WTC11 (cell line): ENCODE data around the gene ALDH1A2. TPM values are rescaled to one million over a fixed set of nuclear protein-coding genes. Genes with fewer than 3 reads are reported as not detected.

Source experiments
- ATAC-seq: fragments of 200-7000 bp; cut with Tn5 transposase; 2 replicates; pipeline ENCODE4 v1.10.0; 2021; ENCODE audit warnings: mild to moderate bottlenecking, moderate library complexity
- CTCF ChIA-PET: fragments of 300-600 bp; sonication (Branson Sonifier 250); formaldehyde crosslinking; loops from one replicate; lab custom pipeline; 2021; ENCODE audit warnings: antibody characterized with exemption; lab: Charles Lee
- POLR2A ChIA-PET: fragments of 350-600 bp; sonication (Branson Sonifier 250); formaldehyde crosslinking; loops from one replicate; lab custom pipeline; 2021; ENCODE audit warnings: antibody characterized with exemption; lab: Charles Lee
- DNase-seq: peaks from one replicate; pipeline ENCODE4 v3.0.0; 2021; ENCODE audit warnings: low spot score
- H3K27ac Mint-ChIP-seq: 2 replicates; pipeline ENCODE4 v1.8.0; 2021; ENCODE audit warnings: mixed read lengths
- H3K27me3 Mint-ChIP-seq: 2 replicates; pipeline ENCODE4 v1.8.0; 2021; ENCODE audit warnings: low read depth, mild to moderate bottlenecking, moderate library complexity, mixed read lengths
- H3K36me3 Mint-ChIP-seq: 2 replicates; pipeline ENCODE4 v1.8.0; 2021; ENCODE audit warnings: mixed read lengths
- H3K4me1 Mint-ChIP-seq: 2 replicates; pipeline ENCODE4 v1.8.0; 2022; ENCODE audit warnings: mixed read lengths
- H3K4me3 Mint-ChIP-seq: 2 replicates; pipeline ENCODE4 v1.8.0; 2021; ENCODE audit warnings: mild to moderate bottlenecking, moderate library complexity, mixed read lengths
- H3K9me3 Mint-ChIP-seq: 2 replicates; pipeline ENCODE4 v1.8.0; 2021; ENCODE audit warnings: mixed read lengths
- CBFB ChIP-seq: sonication (generic); formaldehyde crosslinking; IDR thresholded peaks from 2 replicates; pipeline ENCODE4 v1.8.1; 2022; ENCODE audit warnings: mild to moderate bottlenecking, low read depth, missing genetic modification reagents
- EMX1 ChIP-seq: fragments of 250-450 bp; sonication (Bioruptor Pico); IDR thresholded peaks from 2 replicates; pipeline ENCODE4 v1.8.0; 2021; ENCODE audit warnings: mild to moderate bottlenecking
- FOXJ3 ChIP-seq: sonication (generic); formaldehyde crosslinking; IDR thresholded peaks from 2 replicates; pipeline ENCODE4 v1.9.0; 2021; ENCODE audit warnings: missing genetic modification reagents, mild to moderate bottlenecking, borderline replicate concordance
- FOXK1 ChIP-seq: sonication (generic); formaldehyde crosslinking; IDR thresholded peaks from 2 replicates; pipeline ENCODE4 v1.8.0; 2022; ENCODE audit warnings: mild to moderate bottlenecking, moderate library complexity, missing genetic modification reagents
- GTF2I ChIP-seq: fragments of 250-450 bp; sonication (Bioruptor Pico); conservative IDR thresholded peaks from 2 replicates; pipeline ENCODE4 v1.4.0; 2021; ENCODE audit warnings: mild to moderate bottlenecking
- NFATC4 ChIP-seq: fragments of 250-450 bp; sonication (Bioruptor Pico); IDR thresholded peaks from 2 replicates; pipeline ENCODE4 v1.9.0; 2021; ENCODE audit warnings: mild to moderate bottlenecking
- NFE2L1 ChIP-seq: sonication (generic); formaldehyde crosslinking; IDR thresholded peaks from 2 replicates; pipeline ENCODE4 v1.8.1; 2023; ENCODE audit warnings: missing genetic modification reagents
- OVOL2 ChIP-seq: fragments of 250-450 bp; sonication (Bioruptor Pico); IDR thresholded peaks from 2 replicates; pipeline ENCODE4 v1.9.0; 2021; ENCODE audit warnings: mild to moderate bottlenecking, borderline replicate concordance
- ZBTB21 ChIP-seq: sonication (generic); formaldehyde crosslinking; IDR thresholded peaks from 2 replicates; pipeline ENCODE4 v1.8.1; 2023; ENCODE audit warnings: mild to moderate bottlenecking, missing genetic modification reagents, borderline replicate concordance
- ZNF317 ChIP-seq: sonication (generic); formaldehyde crosslinking; IDR thresholded peaks from 2 replicates; pipeline ENCODE4 v1.8.1; 2023; ENCODE audit warnings: low read depth, mild to moderate bottlenecking, moderate library complexity, missing genetic modification reagents, borderline replicate concordance
- ZNF396 ChIP-seq: fragments of 250-450 bp; sonication (Bioruptor Pico); IDR thresholded peaks from 2 replicates; pipeline ENCODE4 v1.8.0; 2021; ENCODE audit warnings: mild to moderate bottlenecking, moderate library complexity, borderline replicate concordance
- total RNA-seq: library from RNA; stranded (reverse); gene quantifications from 3 replicates; pipeline ENCODE4 v1.2.3, GENCODE V29; 2021
- TF ChIP-seq, protein P1 (sequence below): sonication (generic); formaldehyde crosslinking; IDR thresholded peaks from 2 replicates; pipeline ENCODE4 v1.8.0; 2023; ENCODE audit warnings: mild to moderate bottlenecking, missing genetic modification reagents
- TF ChIP-seq, protein P2 (sequence below): fragments of 250-450 bp; sonication (Bioruptor Pico); IDR thresholded peaks from 2 replicates; pipeline ENCODE4 v1.9.0; 2021; ENCODE audit warnings: moderate library complexity, mild to moderate bottlenecking, inconsistent platforms, borderline replicate concordance
- TF ChIP-seq, protein P3 (sequence below): fragments of 200-600 bp; IDR thresholded peaks from 2 replicates; pipeline ENCODE4 v1.8.0; 2022; ENCODE audit warnings: antibody characterized with exemption
- TF ChIP-seq, protein P4 (sequence below): sonication (generic); formaldehyde crosslinking; IDR thresholded peaks from 2 replicates; pipeline ENCODE4 v1.8.0; 2023; ENCODE audit warnings: missing genetic modification reagents
- TF ChIP-seq, protein P5 (sequence below): sonication (generic); formaldehyde crosslinking; IDR thresholded peaks from 2 replicates; pipeline ENCODE4 v1.8.1; 2022; ENCODE audit warnings: missing genetic modification reagents, borderline replicate concordance
- TF ChIP-seq, protein P6 (sequence below): sonication (generic); formaldehyde crosslinking; IDR thresholded peaks from 2 replicates; pipeline ENCODE4 v1.8.1; 2023; ENCODE audit warnings: mild to moderate bottlenecking, missing genetic modification reagents, moderate library complexity

The ALDH1A2 gene
- total RNA-seq, 1 experiment from 2014 or later, result 1.1 TPM

DNA sequence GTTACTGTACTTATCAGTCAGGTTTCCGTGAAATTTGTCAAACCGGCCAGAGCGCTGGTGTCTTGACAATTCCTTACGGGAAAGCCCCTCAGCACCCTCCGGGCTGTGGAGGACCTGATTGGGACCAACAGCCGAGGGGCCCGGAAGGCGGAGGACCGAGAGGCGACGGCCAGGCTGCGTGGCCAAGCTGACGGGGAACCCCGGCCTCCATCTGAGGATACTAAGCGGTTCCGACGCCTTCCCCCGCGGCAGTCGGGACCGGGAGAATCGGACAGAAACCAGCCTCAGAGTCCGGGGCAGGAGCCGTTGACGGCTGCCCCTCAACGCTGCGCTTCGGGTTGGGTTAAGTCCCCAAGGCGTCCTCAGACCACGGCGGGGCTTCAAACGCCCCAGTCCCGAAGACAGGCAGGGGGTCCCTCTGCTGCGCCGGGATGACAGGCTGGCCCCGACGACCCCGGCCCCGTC is 499 bp downstream of the ALDH1A2 start:
- no peak overlapping the region for H3K27ac Mint-ChIP-seq
- H3K36me3 Mint-ChIP-seq, result no peaks in the 10 kb centered on the region
- H3K4me1 Mint-ChIP-seq, result peaks cover 14% of the 10 kb centered on the region
- TF ChIP-seq, protein P1, sequence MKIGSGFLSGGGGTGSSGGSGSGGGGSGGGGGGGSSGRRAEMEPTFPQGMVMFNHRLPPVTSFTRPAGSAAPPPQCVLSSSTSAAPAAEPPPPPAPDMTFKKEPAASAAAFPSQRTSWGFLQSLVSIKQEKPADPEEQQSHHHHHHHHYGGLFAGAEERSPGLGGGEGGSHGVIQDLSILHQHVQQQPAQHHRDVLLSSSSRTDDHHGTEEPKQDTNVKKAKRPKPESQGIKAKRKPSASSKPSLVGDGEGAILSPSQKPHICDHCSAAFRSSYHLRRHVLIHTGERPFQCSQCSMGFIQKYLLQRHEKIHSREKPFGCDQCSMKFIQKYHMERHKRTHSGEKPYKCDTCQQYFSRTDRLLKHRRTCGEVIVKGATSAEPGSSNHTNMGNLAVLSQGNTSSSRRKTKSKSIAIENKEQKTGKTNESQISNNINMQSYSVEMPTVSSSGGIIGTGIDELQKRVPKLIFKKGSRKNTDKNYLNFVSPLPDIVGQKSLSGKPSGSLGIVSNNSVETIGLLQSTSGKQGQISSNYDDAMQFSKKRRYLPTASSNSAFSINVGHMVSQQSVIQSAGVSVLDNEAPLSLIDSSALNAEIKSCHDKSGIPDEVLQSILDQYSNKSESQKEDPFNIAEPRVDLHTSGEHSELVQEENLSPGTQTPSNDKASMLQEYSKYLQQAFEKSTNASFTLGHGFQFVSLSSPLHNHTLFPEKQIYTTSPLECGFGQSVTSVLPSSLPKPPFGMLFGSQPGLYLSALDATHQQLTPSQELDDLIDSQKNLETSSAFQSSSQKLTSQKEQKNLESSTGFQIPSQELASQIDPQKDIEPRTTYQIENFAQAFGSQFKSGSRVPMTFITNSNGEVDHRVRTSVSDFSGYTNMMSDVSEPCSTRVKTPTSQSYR (CRISPR knock-in tag), result no peak
- H3K9me3 Mint-ChIP-seq, result no peaks in the 10 kb centered on the region
- peaks cover 96% of the 10 kb centered on the region for H3K27me3 Mint-ChIP-seq
- DNase-seq (peak; percentile 46), ATAC-seq (peak; percentile 21)
- H3K4me3 Mint-ChIP-seq, result peak overlapping the region; percentile 59
- CTCF ChIA-PET, result interaction anchor here (1.0 to 3.9 kb wide), 7 partner anchors 12 to 317 kb away, joined by 3 to 75 read pairs (median 14); no protein-coding TSS in a partner anchor
- POLR2A ChIA-PET, result no interaction called here

DNA sequence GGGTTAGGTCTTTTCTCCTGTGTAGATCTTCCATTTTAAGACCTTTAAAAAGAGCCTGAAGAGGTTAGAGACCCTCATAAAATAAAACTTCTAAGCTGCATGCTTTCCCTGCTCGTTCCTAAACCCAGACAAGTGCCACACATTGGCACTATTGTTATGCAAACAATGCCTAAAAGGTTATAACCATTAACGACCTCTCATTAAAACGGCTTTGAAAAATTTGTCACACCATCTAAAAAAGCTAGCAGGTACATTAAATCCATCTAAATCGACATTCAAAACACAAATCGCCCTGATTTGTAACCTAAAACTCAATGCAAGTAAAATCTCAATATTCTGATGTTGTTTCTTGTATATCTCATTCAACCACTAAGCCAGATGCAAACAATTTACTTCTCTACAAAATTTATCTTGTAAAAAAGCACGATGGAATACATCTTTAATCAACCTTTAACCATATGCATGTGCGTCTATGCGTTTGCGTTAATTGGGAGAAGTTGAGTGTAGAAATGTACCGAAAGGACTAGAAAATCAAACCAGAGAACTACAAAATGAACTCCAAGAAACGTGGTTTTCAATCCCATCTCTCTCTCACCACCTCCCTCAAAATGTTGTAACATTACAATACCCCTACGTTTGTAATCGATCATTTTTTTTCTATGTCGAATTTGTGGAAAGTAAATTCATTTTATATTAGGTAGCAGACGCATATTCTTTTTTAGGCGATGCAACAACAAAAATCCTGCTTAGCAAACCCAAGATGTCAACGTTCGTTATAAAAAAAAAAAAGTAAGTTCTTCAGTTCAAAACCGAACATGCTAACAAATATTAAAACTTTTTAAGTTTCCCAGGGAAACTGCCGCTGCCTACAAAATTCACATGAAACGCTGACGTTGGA is 1.2 kb downstream of the ALDH1A2 start:
- POLR2A ChIA-PET, result interaction anchor here (0.6 kb wide), 1 partner anchor 217 kb away, joined by 3 read pairs; no protein-coding TSS in a partner anchor
- Mint-ChIP-seq H3K4me1 (peaks cover 14% of the 10 kb centered on the region), H3K36me3 (no peaks in the 10 kb centered on the region), H3K27ac (no peak overlapping the region), H3K9me3 (no peaks in the 10 kb centered on the region), H3K27me3 (peaks cover 95% of the 10 kb centered on the region), H3K4me3 (peak overlapping the region; percentile 43)
- DNase-seq, result no peak
- ATAC-seq, result no peak
- CTCF ChIA-PET, result interaction anchor here (1.0 kb wide), 3 partner anchors 119 to 313 kb away, joined by 3 read pairs; no protein-coding TSS in a partner anchor
- TF ChIP-seq OVOL2 (CRISPR knock-in tag) (no peak), EMX1 (no peak), ZBTB21 (CRISPR knock-in tag) (no peak), ZNF396 (no peak), CBFB (CRISPR knock-in tag) (no peak), FOXJ3 (CRISPR knock-in tag) (no peak)
- TF ChIP-seq, protein P2, sequence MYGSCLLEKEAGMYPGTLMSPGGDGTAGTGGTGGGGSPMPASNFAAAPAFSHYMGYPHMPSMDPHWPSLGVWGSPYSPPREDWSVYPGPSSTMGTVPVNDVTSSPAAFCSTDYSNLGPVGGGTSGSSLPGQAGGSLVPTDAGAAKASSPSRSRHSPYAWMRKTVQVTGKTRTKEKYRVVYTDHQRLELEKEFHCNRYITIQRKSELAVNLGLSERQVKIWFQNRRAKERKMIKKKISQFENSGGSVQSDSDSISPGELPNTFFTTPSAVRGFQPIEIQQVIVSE, result no peak
- TF ChIP-seq, protein P3, sequence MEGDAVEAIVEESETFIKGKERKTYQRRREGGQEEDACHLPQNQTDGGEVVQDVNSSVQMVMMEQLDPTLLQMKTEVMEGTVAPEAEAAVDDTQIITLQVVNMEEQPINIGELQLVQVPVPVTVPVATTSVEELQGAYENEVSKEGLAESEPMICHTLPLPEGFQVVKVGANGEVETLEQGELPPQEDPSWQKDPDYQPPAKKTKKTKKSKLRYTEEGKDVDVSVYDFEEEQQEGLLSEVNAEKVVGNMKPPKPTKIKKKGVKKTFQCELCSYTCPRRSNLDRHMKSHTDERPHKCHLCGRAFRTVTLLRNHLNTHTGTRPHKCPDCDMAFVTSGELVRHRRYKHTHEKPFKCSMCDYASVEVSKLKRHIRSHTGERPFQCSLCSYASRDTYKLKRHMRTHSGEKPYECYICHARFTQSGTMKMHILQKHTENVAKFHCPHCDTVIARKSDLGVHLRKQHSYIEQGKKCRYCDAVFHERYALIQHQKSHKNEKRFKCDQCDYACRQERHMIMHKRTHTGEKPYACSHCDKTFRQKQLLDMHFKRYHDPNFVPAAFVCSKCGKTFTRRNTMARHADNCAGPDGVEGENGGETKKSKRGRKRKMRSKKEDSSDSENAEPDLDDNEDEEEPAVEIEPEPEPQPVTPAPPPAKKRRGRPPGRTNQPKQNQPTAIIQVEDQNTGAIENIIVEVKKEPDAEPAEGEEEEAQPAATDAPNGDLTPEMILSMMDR, result no peak
- TF ChIP-seq, protein P4, sequence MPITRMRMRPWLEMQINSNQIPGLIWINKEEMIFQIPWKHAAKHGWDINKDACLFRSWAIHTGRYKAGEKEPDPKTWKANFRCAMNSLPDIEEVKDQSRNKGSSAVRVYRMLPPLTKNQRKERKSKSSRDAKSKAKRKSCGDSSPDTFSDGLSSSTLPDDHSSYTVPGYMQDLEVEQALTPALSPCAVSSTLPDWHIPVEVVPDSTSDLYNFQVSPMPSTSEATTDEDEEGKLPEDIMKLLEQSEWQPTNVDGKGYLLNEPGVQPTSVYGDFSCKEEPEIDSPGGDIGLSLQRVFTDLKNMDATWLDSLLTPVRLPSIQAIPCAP (CRISPR knock-in tag), result no peak
- TF ChIP-seq, protein P5, sequence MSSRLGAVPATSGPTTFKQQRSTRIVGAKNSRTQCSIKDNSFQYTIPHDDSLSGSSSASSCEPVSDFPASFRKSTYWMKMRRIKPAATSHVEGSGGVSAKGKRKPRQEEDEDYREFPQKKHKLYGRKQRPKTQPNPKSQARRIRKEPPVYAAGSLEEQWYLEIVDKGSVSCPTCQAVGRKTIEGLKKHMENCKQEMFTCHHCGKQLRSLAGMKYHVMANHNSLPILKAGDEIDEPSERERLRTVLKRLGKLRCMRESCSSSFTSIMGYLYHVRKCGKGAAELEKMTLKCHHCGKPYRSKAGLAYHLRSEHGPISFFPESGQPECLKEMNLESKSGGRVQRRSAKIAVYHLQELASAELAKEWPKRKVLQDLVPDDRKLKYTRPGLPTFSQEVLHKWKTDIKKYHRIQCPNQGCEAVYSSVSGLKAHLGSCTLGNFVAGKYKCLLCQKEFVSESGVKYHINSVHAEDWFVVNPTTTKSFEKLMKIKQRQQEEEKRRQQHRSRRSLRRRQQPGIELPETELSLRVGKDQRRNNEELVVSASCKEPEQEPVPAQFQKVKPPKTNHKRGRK, result no peak

DNA sequence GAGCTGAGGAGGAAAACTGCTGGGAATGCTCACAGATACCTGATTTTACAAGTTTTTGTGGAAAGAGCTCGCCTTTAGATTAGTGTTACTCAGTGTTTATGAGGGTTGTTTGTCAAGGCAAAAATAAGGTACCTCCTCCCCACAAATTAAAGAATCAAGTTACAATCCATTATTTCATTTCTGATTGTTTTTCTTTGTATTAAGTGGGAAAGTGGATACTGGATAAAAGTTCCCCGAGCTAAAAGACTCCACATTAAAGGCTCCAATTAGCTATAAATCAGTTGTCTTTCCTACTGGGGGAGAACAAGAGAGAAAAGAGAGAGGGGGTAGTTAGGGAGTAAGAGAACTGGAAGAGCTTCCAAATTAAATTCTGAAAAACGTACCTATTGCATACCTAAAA is 1.9 kb downstream of the ALDH1A2 start:
- Mint-ChIP-seq H3K9me3 (no peaks in the 10 kb centered on the region), H3K27me3 (peaks cover 97% of the 10 kb centered on the region), H3K4me3 (no peak overlapping the region), H3K36me3 (no peaks in the 10 kb centered on the region), H3K4me1 (peaks cover 14% of the 10 kb centered on the region), H3K27ac (no peak overlapping the region)
- POLR2A ChIA-PET, result interaction anchor here (0.6 kb wide), 1 partner anchor 217 kb away, joined by 3 read pairs; no protein-coding TSS in a partner anchor
- no peak for DNase-seq
- CTCF ChIA-PET, result interaction anchor here (1.0 kb wide), 2 partner anchors 197 to 313 kb away, joined by 3 read pairs; no protein-coding TSS in a partner anchor
- no peak for ATAC-seq
- TF ChIP-seq GTF2I (CRISPR knock-in tag), result no peak
- no peak for TF ChIP-seq NFE2L1 (CRISPR knock-in tag)
- TF ChIP-seq, protein P6, sequence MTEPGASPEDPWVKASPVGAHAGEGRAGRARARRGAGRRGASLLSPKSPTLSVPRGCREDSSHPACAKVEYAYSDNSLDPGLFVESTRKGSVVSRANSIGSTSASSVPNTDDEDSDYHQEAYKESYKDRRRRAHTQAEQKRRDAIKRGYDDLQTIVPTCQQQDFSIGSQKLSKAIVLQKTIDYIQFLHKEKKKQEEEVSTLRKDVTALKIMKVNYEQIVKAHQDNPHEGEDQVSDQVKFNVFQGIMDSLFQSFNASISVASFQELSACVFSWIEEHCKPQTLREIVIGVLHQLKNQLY (CRISPR knock-in tag), result no peak
- TF ChIP-seq, protein P1 (CRISPR knock-in tag), result no peak
- TF ChIP-seq NFATC4 (CRISPR knock-in tag), result no peak
- no peak for TF ChIP-seq ZNF317 (CRISPR knock-in tag)
- no peak for TF ChIP-seq FOXK1 (CRISPR knock-in tag)
